ENCODE results near the gene FUT2.

FUT2 gene

GRCh38 chr19:48735031-48735615 lies 39.4 kb downstream of the FUT2 start:
- no peak for DNase-seq (ENCODE audit: extremely low read depth, low read depth)
- TF ChIP-seq CTCF (IDR thresholded peaks at IDR 0.05; ENCODE audit: low read depth, low read length), result no peak

- no peak for TF ChIP-seq CTCF (IDR thresholded peaks at IDR 0.05; ENCODE audit: low read depth, low read length)
- DNase-seq (ENCODE audit: extremely low read depth, low read depth), result no peak
These were observed 41.7 kb downstream of the FUT2 start for GRCh38 chr19:48737360-48737998.

- no peak; the same call in none of the 2 replicates for TF ChIP-seq CTCF (IDR thresholded peaks at IDR 0.05; ENCODE audit: low read depth, low read length)
- DNase-seq (ENCODE audit: extremely low read depth, low read depth), result no peak
These were observed 43.0 kb downstream of the FUT2 start for GRCh38 chr19:48738557-48739403.

GRCh38 chr19:48739404-48740163 lies 43.8 kb downstream of the FUT2 start:
- no peak for TF ChIP-seq CTCF (IDR thresholded peaks at IDR 0.05; ENCODE audit: low read depth, low read length)
- no peak for DNase-seq (ENCODE audit: extremely low read depth, low read depth)

- no peak for DNase-seq (ENCODE audit: extremely low read depth, low read depth)
- no peak for TF ChIP-seq CTCF (IDR thresholded peaks at IDR 0.05; ENCODE audit: low read depth, low read length)
These were observed 44.6 kb downstream of the FUT2 start, which contains the start of gene RASIP1 for GRCh38 chr19:48740164-48740972. RASIP1 (minus strand) TSS chr19:48740610; CDS start chr19:48740282, 328 bp downstream.

GRCh38 chr19:48741129-48741999 lies 45.6 kb downstream of the FUT2 start:
- no peak for TF ChIP-seq CTCF (IDR thresholded peaks at IDR 0.05; ENCODE audit: low read depth, low read length)
- DNase-seq (ENCODE audit: extremely low read depth, low read depth), result no peak

All from AG09319 (cell line).